Choroid plexus epithelial cell (primary cell): ENCODE results near the gene DHX35.

Source experiments
- DNase-seq: peaks from one replicate; pipeline ENCODE4 v3.0.0-alpha.2; 2010; ENCODE audit warnings: low read depth
- H3K4me3 ChIP-seq: 2 replicates; pipeline ENCODE4 v1.5.1; 2011; ENCODE audit warnings: low read depth, mild to moderate bottlenecking, control low read depth, low read length, moderate library complexity
- TF ChIP-seq, protein P1 (sequence below): conservative IDR thresholded peaks from 2 replicates; pipeline ENCODE4 v1.5.1; 2011; ENCODE audit warnings: low read depth, mild to moderate bottlenecking, control low read depth, inconsistent platforms, low read length, moderate library complexity

The DHX35 gene

DNA sequence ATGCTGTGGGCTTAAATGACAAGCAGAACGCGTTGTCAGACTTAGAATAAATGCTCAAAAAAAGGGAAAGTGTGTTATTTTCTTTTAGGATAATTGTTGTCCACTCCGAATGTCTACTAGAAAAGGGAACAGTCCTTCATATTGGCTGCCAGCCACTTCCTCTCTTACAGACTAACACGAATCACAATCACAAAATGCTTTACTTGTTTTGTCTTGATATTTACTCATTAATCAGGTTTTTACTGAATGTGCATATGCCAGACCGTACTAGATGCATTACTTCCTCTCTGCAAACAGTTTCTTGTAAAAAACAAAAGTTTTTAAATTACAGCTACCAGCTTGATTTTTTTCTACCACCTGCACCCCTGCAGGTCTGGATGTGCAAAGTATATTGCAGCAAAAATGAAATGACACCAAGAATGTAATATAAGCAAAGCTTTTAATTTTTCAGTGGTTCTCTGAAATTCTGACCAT, 821 bp downstream of the DHX35 start:
- H3K4me3 ChIP-seq = peak overlapping the region; percentile 79
- TF ChIP-seq, protein P1, sequence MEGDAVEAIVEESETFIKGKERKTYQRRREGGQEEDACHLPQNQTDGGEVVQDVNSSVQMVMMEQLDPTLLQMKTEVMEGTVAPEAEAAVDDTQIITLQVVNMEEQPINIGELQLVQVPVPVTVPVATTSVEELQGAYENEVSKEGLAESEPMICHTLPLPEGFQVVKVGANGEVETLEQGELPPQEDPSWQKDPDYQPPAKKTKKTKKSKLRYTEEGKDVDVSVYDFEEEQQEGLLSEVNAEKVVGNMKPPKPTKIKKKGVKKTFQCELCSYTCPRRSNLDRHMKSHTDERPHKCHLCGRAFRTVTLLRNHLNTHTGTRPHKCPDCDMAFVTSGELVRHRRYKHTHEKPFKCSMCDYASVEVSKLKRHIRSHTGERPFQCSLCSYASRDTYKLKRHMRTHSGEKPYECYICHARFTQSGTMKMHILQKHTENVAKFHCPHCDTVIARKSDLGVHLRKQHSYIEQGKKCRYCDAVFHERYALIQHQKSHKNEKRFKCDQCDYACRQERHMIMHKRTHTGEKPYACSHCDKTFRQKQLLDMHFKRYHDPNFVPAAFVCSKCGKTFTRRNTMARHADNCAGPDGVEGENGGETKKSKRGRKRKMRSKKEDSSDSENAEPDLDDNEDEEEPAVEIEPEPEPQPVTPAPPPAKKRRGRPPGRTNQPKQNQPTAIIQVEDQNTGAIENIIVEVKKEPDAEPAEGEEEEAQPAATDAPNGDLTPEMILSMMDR = no peak
- no peak for DNase-seq

DNA sequence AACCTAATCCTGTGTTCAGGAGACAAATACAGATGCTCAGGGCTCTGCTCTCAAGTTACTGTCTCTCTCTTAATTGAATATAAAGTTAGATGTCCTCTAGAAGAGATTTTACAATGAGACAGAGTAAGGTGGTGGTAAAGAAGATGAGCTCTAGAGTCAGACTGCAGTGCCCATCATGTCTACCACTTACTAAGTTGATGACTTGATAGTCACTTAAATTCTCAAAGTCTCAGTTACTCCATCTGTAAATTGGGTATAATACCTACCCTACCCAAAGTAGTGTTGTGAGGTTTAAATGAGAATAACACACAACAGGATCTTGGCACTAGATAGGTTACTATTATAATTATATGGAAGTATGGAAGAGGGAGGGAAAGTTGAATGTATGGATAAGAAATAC, 1.6 kb downstream of the DHX35 start:
- TF ChIP-seq, protein P1 = no peak
- no peak for DNase-seq
- no peak overlapping the region for H3K4me3 ChIP-seq

DNA sequence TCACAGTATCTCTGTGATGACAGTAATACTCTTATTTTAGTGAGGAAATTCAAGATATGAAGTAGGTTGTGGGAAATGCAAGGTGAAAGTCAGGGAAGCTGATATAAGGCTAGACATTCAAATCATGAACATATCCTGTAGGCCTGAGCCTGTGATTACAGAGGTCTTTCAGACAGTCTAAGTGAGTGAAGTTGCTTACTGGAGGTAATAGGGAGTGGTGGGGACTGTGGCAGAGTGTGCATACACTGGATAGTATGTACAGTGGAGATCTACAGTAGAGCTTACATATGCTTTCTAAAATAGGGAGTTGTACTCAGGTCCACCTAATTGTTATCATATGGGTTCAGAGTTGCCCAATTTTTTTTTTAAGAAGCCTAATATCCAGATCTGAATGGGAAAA, 3.1 kb downstream of the DHX35 start:
- TF ChIP-seq, protein P1 = no peak
- DNase-seq = no peak
- H3K4me3 ChIP-seq = no peak overlapping the region

DNA sequence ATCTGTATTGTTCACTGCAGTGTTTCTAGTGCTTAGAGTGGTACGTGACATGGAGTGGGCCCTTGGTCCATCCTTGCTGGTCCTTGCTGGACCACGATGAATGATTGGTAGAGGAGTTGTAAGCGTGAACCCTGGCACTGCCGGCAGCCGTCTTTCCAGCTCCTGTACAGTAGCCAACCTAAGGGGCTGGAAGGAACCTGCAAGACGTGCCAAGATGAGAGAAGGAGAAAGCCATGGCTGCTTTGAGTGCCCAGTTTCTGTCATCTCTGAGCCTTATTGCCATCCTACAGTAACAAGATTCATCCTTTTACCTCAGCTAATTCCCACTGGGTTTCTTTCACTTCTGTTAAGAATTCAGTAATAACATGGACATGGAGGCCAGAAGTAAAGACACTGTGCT, 5.9 kb downstream of the DHX35 start:
- DNase-seq = no peak
- TF ChIP-seq, protein P1 = no peak

DNA sequence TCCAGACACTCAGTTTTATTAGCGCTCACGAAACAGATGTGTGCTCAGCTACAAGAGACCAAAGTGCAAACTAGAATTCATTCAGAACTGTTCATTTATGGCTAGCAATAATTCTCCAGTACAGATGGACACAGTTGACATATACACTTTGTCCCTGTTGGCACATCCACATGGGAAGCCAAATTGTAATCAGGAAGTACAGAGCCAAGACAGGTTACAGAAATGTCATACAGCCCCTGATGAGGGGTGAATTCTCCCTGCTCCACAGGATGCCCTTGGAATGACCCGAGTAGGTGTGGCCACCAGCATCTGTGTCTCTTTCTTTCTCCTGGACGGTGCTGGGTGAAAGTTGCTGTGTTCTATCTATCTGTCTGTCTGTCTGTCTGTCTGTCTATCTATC, 7.6 kb downstream of the DHX35 start:
- no peak overlapping the region for H3K4me3 ChIP-seq
- TF ChIP-seq, protein P1 = no peak
- DNase-seq = no peak

More for the DNA sequence above, 5.9 kb downstream of the DHX35 start:
- no peak overlapping the region for H3K4me3 ChIP-seq

DNA sequence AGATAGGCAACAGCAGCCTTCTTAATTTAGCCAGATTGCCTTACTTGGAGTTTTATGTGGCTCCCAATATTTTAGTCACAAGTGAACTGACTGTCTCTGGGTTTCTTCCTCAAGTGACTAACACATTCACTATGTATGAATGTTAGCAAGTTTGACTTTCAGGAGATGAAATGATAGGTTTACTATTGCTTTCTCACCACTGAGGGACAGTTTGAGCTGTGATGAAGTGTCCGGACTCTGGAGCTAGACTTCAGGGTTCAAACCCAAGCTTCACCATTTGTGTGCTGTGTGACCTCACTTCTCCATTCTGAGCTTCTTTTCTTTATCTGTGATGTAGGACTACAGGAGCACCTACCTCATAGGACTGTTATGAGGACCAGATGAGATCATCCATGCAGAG, 8.2 kb downstream of the DHX35 start:
- H3K4me3 ChIP-seq = no peak overlapping the region
- peak; percentile 70 for DNase-seq

DNA sequence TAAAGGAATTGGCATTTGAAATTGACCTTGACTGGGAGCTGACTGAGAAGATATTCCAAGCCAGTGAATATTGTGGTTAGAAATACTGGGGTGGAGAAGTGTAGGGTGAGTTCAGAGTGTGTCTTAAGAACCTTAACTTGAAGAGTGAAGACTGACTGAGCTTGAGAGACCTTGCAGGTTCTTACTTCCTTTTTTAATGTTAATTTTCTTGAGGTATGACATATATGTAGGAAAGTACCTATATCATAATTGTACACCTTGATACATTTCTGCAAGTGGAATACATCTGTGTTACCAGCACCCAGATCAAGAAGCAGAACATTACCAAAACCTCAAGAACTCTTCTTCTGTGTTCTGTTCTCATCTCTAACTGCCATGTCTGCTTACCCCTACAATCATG, 11.0 kb downstream of the DHX35 start:
- H3K4me3 ChIP-seq = no peak overlapping the region
- DNase-seq = no peak
- TF ChIP-seq, protein P1 = no peak

More for the DNA sequence above, 8.2 kb downstream of the DHX35 start:
- TF ChIP-seq, protein P1 = no peak
